ENCODE results near the gene ANKAR. TPM values are rescaled to one million over a fixed set of nuclear protein-coding genes. Genes with fewer than 3 reads are reported as not detected.

Gene ANKAR
- total RNA-seq, 2 experiments from 2014 or later: 3.5 to 3.6 TPM

GRCh38 chr2:189658306-189659212, 15.9 kb upstream of the ANKAR start:
- intact Hi-C loops (cut with micrococcal nuclease): no loop called here
- no peaks in the 10 kb centered on the region for H3K9me3 Mint-ChIP-seq
- ChIA-PET CTCF (interaction anchor here (0.9 to 8.5 kb wide), 13 partner anchors 8 to 285 kb away, joined by 3 to 96 read pairs (median 4); partner anchors contain the start of genes ANKAR and OSGEPL1), POLR2A (interaction anchor here (0.9 to 2.2 kb wide), 4 partner anchors 40 to 126 kb away, joined by 3 to 8 read pairs (median 5); partner anchors contain the start of genes ORMDL1, OSGEPL1 and PMS1)
- peak overlapping the region; percentile 93 for H3K27ac Mint-ChIP-seq
- peak overlapping the region; percentile 47 for H3K4me3 Mint-ChIP-seq
- TF ChIP-seq CTCF (IDR thresholded peaks at IDR 0.05): no peak
- H3K27me3 Mint-ChIP-seq: no peaks in the 10 kb centered on the region
- peaks cover 40% of the 10 kb centered on the region for H3K4me1 Mint-ChIP-seq (ENCODE audit: low read depth)
- DNase-seq (peak; percentile 57), ATAC-seq (peak; percentile 12)
- H3K36me3 Mint-ChIP-seq (ENCODE audit: low read depth): peaks cover 6% of the 10 kb centered on the region

GRCh38 chr2:189659734-189660133, 14.7 kb upstream of the ANKAR start:
- H3K27me3 Mint-ChIP-seq: no peaks in the 10 kb centered on the region
- DNase-seq (no peak), ATAC-seq (no peak)
- intact Hi-C loops (cut with micrococcal nuclease): loop anchor here (2.0 kb wide), 1 partner anchor 15 kb away; the partner anchor contains the start of gene ANKAR
- POLR2A ChIA-PET: interaction anchor here (2.2 kb wide), 1 partner anchor 103 kb away, joined by 8 read pairs; the partner anchor contains the start of gene OSGEPL1
- H3K9me3 Mint-ChIP-seq: no peaks in the 10 kb centered on the region
- peaks cover 51% of the 10 kb centered on the region for H3K4me1 Mint-ChIP-seq (ENCODE audit: low read depth)
- H3K4me3 Mint-ChIP-seq: no peak overlapping the region
- H3K36me3 Mint-ChIP-seq (ENCODE audit: low read depth): peaks cover 8% of the 10 kb centered on the region
- CTCF ChIA-PET: interaction anchor here (0.9 to 8.5 kb wide), 11 partner anchors 9 to 284 kb away, joined by 3 to 96 read pairs (median 9); partner anchors contain the start of genes ANKAR and OSGEPL1
- no peak for TF ChIP-seq CTCF (IDR thresholded peaks at IDR 0.05)
- H3K27ac Mint-ChIP-seq: peak overlapping the region; percentile 55

GRCh38 chr2:189660803-189661147, 13.7 kb upstream of the ANKAR start:
- CTCF ChIA-PET: interaction anchor here (0.6 to 8.5 kb wide), 29 partner anchors 8 to 415 kb away, joined by 3 to 96 read pairs (median 5); partner anchors contain the start of genes ANKAR and OSGEPL1
- no peaks in the 10 kb centered on the region for H3K9me3 Mint-ChIP-seq
- ATAC-seq (no peak), DNase-seq (no peak)
- POLR2A ChIA-PET: interaction anchor here (0.5 to 3.2 kb wide), 10 partner anchors 10 to 1136 kb away, joined by 3 to 14 read pairs (median 4); partner anchors contain the start of genes ORMDL1, OSGEPL1 and PMS1
- H3K4me1 Mint-ChIP-seq (ENCODE audit: low read depth): peaks cover 52% of the 10 kb centered on the region
- no peak overlapping the region for H3K4me3 Mint-ChIP-seq
- H3K36me3 Mint-ChIP-seq (ENCODE audit: low read depth): peaks cover 9% of the 10 kb centered on the region
- no peaks in the 10 kb centered on the region for H3K27me3 Mint-ChIP-seq
- TF ChIP-seq CTCF (IDR thresholded peaks at IDR 0.05): no peak
- no peak overlapping the region for H3K27ac Mint-ChIP-seq
- intact Hi-C loops (cut with micrococcal nuclease): loop anchor here (1.0 to 2.0 kb wide), 2 partner anchors 14 to 38 kb away; partner anchors contain the start of gene ANKAR

GRCh38 chr2:189661148-189661956, 13.1 kb upstream of the ANKAR start, which contains the start of gene ASNSD1:
ASNSD1 (plus strand) TSS chr2:189661459; CDS start chr2:189666133, 4,674 bp downstream.
- H3K27me3 Mint-ChIP-seq: no peaks in the 10 kb centered on the region
- POLR2A ChIA-PET: interaction anchor here (0.5 to 3.2 kb wide), 13 partner anchors 11 to 1545 kb away, joined by 3 to 14 read pairs (median 3); partner anchors contain the start of genes ANKAR, ORMDL1, OSGEPL1 and PMS1
- ATAC-seq (peak; percentile 87), DNase-seq (peak; percentile 98)
- H3K27ac Mint-ChIP-seq: no peak within 1 kb of the TSS
- no peaks in the 10 kb centered on the region for H3K9me3 Mint-ChIP-seq
- intact Hi-C loops (cut with micrococcal nuclease): loop anchor here (1.0 to 2.0 kb wide), 2 partner anchors 13 to 37 kb away; partner anchors contain the start of gene ANKAR
- TF ChIP-seq CTCF (IDR thresholded peaks at IDR 0.05): peak; percentile 85
- H3K4me3 Mint-ChIP-seq: no peak within 1 kb of the TSS
- CTCF ChIA-PET: interaction anchor here (0.6 to 8.5 kb wide), 29 partner anchors 8 to 414 kb away, joined by 3 to 96 read pairs (median 5); partner anchors contain the start of genes ANKAR and OSGEPL1
- H3K36me3 Mint-ChIP-seq (ENCODE audit: low read depth): peaks cover 14% of the 10 kb centered on the region
- H3K4me1 Mint-ChIP-seq (ENCODE audit: low read depth): peaks cover 54% of the 10 kb centered on the region

Data from activated CD8-positive, alpha-beta T cell treated with anti-CD3 and anti-CD28 coated beads for 36 hours (primary cell).